HepG2 (cell line): ENCODE measurements around the gene WNT2. TPM values are rescaled to one million over a fixed set of nuclear protein-coding genes. Genes with fewer than 3 reads are reported as not detected.

Source experiments
- ATAC-seq: fragments of 200-7000 bp; cut with Tn5 transposase; 3 replicates; pipeline ENCODE4 v1.9.1; 2020; ENCODE audit warnings: mild to moderate bottlenecking, moderate library complexity
- BruUV-seq: library from RNA; stranded (reverse); fragments of 400-500 nt; replicated peaks from 2 replicates; lab custom pipeline; 2021; lab: Mats Ljungman, UMichigan
- CTCF ChIA-PET: fragments of 300-600 bp; formaldehyde crosslinking; extraction: SDS; loops from one replicate; lab custom pipeline; 2021; ENCODE audit warnings: low total read pairs, inconsistent platforms, low intra/inter-chr PET ratio; lab: Yijun Ruan, JAX
- POLR2A ChIA-PET: fragments of 350-600 bp; sonication (Branson Sonifier 250); formaldehyde crosslinking; loops from one replicate; lab custom pipeline; 2020; ENCODE audit warnings: antibody characterized with exemption, inconsistent platforms; lab: Yijun Ruan, JAX
- DNase-seq: peaks from one replicate; pipeline ENCODE4 v3.0.0-alpha.2; 2015; ENCODE audit warnings: low spot score
- FAIRE-seq: peaks from 3 replicates; lab custom pipeline; 2011; peaks lifted over from hg19 to GRCh38; lab: Jason Lieb, UNC
- H2AFZ ChIP-seq: one replicate; pipeline ENCODE4 v1.6.1; 2011; ENCODE audit warnings: low read length, inconsistent platforms
- H3K27ac ChIP-seq: fragments of 300-600 bp; 3 replicates; pipeline ENCODE4 v1.8.0; 2011; ENCODE audit warnings: mixed run types, mild to moderate bottlenecking, mixed read lengths, low read length, inconsistent platforms; ENCODE audit not compliant: insufficient read depth; ENCODE audit errors: extremely low read length
- H3K27me3 ChIP-seq, 2 experiments: fragments of 200-600 bp in 1 of 2; 2 replicates in 1 of 2; 3 replicates in 1 of 2; pipeline versions ENCODE4 v1.6.0 to v1.8.0; 2011; ENCODE audit warnings: low read length in 2 of 2, mild to moderate bottlenecking in 2 of 2, moderate library complexity in 2 of 2, inconsistent platforms in 1 of 2; ENCODE audit not compliant: insufficient read depth in 2 of 2, control insufficient read depth in 1 of 2
- H3K36me3 ChIP-seq, 2 experiments: fragments of 200-600 bp in 1 of 2; replicated peaks in 1 of 2; 2 replicates in 1 of 2; 3 replicates in 1 of 2; pipeline versions ENCODE4 v1.5.1 to v1.8.0; 2011; ENCODE audit warnings: low read length in 2 of 2, inconsistent platforms in 1 of 2; ENCODE audit not compliant: insufficient read depth in 2 of 2, control insufficient read depth in 1 of 2
- H3K4me1 ChIP-seq: 2 replicates; pipeline ENCODE4 v1.5.1; 2012; ENCODE audit warnings: low read length, inconsistent platforms; ENCODE audit not compliant: insufficient read depth
- H3K4me2 ChIP-seq: 2 replicates; pipeline ENCODE4 v1.6.0; 2011; ENCODE audit warnings: low read depth, low read length, inconsistent platforms
- H3K4me3 ChIP-seq, 3 experiments: fragments of 200-600 bp in 1 of 3; sonication (generic), shearing (Covaris generic) in 1 of 3; replicated peaks in 1 of 3; 2 replicates each; pipeline ENCODE4 v1.5.1; 2011 to 2016; ENCODE audit warnings: low read length in 3 of 3, inconsistent platforms in 2 of 3, low read depth in 2 of 3, mild to moderate bottlenecking in 2 of 3, control low read depth in 1 of 3, mixed read lengths in 1 of 3; ENCODE audit not compliant: insufficient read depth in 1 of 3
- H3K79me2 ChIP-seq: one replicate; pipeline ENCODE4 v1.6.1; 2011; ENCODE audit warnings: low read length, inconsistent platforms; ENCODE audit not compliant: insufficient read depth
- H3K9ac ChIP-seq: 2 replicates; pipeline ENCODE4 v1.6.0; 2011; ENCODE audit warnings: mild to moderate bottlenecking, low read depth, low read length, inconsistent platforms; ENCODE audit not compliant: insufficient read depth
- H3K9me3 ChIP-seq: 2 replicates; pipeline ENCODE4 v1.5.1; 2012; ENCODE audit warnings: mild to moderate bottlenecking, low read length
- H4K20me1 ChIP-seq: 2 replicates; pipeline ENCODE4 v1.6.0; 2011; ENCODE audit warnings: inconsistent platforms, mild to moderate bottlenecking, low read length, moderate library complexity; ENCODE audit not compliant: insufficient read depth
- KLF9 ChIP-seq: IDR thresholded peaks from 2 replicates; pipeline ENCODE4 v1.6.1; 2016; ENCODE audit warnings: low read depth
- RBAK ChIP-seq: sonication (generic); formaldehyde crosslinking; IDR thresholded peaks from 2 replicates; pipeline ENCODE4 v1.5.1; 2020; ENCODE audit warnings: mild to moderate bottlenecking, missing genetic modification reagents
- RELA ChIP-seq: sonication (generic); formaldehyde crosslinking; IDR thresholded peaks from 2 replicates; pipeline ENCODE4 v1.4.0; 2020; ENCODE audit warnings: missing genetic modification reagents
- ZNF205 ChIP-seq: IDR thresholded peaks from 2 replicates; pipeline ENCODE4 v1.6.1; 2018; ENCODE audit warnings: missing biosample characterization, missing genetic modification reagents
- WGBS: methylation state at CpG from one replicate; pipeline ENCODE4 v1.1.6; 2017; ENCODE audit warnings: low lambda C conversion rate; 5-methylcytosine and 5-hydroxymethylcytosine counted together
- in situ Hi-C: cut with HindIII; loops from 2 replicates; pipeline ENCODE4 v1.10.0; 2017; ENCODE audit warnings: low pct_unique_long_range_greater_than_20kb; ENCODE audit not compliant: extremely low pct_ligation_motif_present
- intact Hi-C: fragments of 100-400 bp; cut with micrococcal nuclease; formaldehyde crosslinking; loops from one replicate; pipeline ENCODE4 v1.10.0; 2022; ENCODE audit not compliant: unreplicated experiment
- polyA plus RNA-seq, 8 experiments: library from polyadenylated mRNA; depleted of rRNA in 3 of 8; stranded (reverse) in 7 of 8; unstranded in 1 of 8; fragments of >200 nt; fragmentation: Illumina TruSeq in 4 of 8; extraction: Trizol in 4 of 8; gene quantifications; 2 replicates each; pipeline versions ENCODE4 v1.2.1 to v1.2.3, GENCODE V29; 2011 to 2016; ENCODE audit warnings: low read depth in 4 of 8, missing spikeins in 1 of 8, mixed read lengths in 1 of 8; ENCODE audit not compliant: insufficient read depth in 1 of 8
- small RNA-seq, 3 experiments: library from RNA; depleted of rRNA; stranded (forward); fragments of <200 nt; gene quantifications; one replicate each; pipeline ENCODE3, GENCODE V24; 2012; ENCODE audit warnings: low read depth in 2 of 3, low replicate concordance in 1 of 3; ENCODE audit not compliant: insufficient read length in 3 of 3, insufficient read depth in 2 of 3
- total RNA-seq, 5 experiments: library from RNA; depleted of rRNA; stranded (reverse); fragments of >200 nt; fragmentation: Illumina TruSeq; extraction: Trizol; gene quantifications; 2 replicates each; pipeline ENCODE4 v1.2.3, GENCODE V29; 2016; ENCODE audit warnings: low read depth in 1 of 5

Gene WNT2
- total and polyA plus RNA-seq, 2 of the 13 experiments (the other 11 are each of a cell fraction or from before 2014, with no cell fraction given) = not detected

DNA sequence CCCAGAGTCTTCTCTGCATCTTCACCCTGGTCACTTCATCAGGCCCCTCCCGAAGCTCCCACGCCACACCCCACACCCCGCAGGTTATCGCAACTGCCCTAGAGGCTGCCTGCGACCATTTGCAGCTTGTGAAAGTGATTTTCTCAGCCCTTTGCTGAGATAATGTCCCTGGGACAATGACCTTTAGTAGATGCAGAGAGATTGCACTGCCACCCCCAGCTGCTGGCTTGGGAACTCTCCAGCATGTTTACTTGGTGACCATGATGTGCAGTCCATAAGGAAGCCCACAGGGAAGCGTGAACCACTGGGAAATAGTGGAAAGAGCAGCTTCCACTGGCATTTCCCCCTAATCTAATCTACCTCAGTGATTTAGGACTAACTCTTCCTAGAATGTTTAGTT, 97.3 kb downstream of the WNT2 start:
- H3K79me2 ChIP-seq = no peaks in the 10 kb centered on the region
- peaks cover 0 to 4% of the 10 kb centered on the region in 2 experiments; a peak in 1 of 5 replicates for H3K36me3 ChIP-seq
- no peaks in the 10 kb centered on the region for H3K9me3 ChIP-seq
- H3K4me3 ChIP-seq = no peak overlapping the region
- H2AFZ ChIP-seq = no peak overlapping the region
- no peak for FAIRE-seq
- CTCF ChIA-PET = no interaction called here
- WGBS = 99% methylated on average over 6 of the region's 6 CpGs
- in situ Hi-C loops = no loop called here
- intact Hi-C loops = no loop called here
- H3K27ac ChIP-seq = no peak overlapping the region
- no peak overlapping the region for H3K4me2 ChIP-seq
- ATAC-seq = no peak
- no peaks in the 10 kb centered on the region for H4K20me1 ChIP-seq
- TF ChIP-seq RBAK (no peak), RELA (CRISPR knock-in tag) (no peak), KLF9 (CRISPR knock-in tag) (no peak), ZNF205 (CRISPR knock-in tag) (no peak)
- no peak overlapping the region for H3K9ac ChIP-seq
- H3K27me3 ChIP-seq = no peaks in the 10 kb centered on the region
- DNase-seq = no peak
- no peaks in the 10 kb centered on the region for H3K4me1 ChIP-seq
- no TSS peak for BruUV-seq
- POLR2A ChIA-PET = no interaction called here

Small RNA genes within 50 kb of the gene (small RNA-seq; reads per million reads assigned to genes)
- 0 reads per million in 3 experiments for gene MTCYBP6

Other genes with a start within 250 kb of the WNT2 start
- gene ASZ1, start 104.4 kb upstream of the WNT2 start, total RNA-seq (2016; rRNA removed; fragmentation: Illumina TruSeq; extraction: Trizol) = not detected in 2 replicates
- gene ASZ1, start 104.4 kb upstream of the WNT2 start, polyA plus RNA-seq (2011; rRNA removed) = not detected in 2 replicates
- gene CFTR, start 157.0 kb upstream of the WNT2 start, total RNA-seq (2016; rRNA removed; fragmentation: Illumina TruSeq; extraction: Trizol) = not detected in 2 replicates
- not detected in 2 replicates for gene CFTR, start 157.0 kb upstream of the WNT2 start, polyA plus RNA-seq (2011; rRNA removed)